K562 (cell line): ENCODE results near the gene GPR180. TPM values are rescaled to one million over a fixed set of nuclear protein-coding genes. Genes with fewer than 3 reads are reported as not detected.

Experiments used
- ATAC-seq: fragments of 200-7000 bp; cut with Tn5 transposase; 3 replicates; pipeline ENCODE4 v1.9.1; 2020; ENCODE audit warnings: moderate library complexity
- BruUV-seq: library from RNA; stranded (reverse); fragments of 400-500 nt; replicated peaks from 2 replicates; lab custom pipeline; 2021; lab: Mats Ljungman, UMichigan
- CTCF ChIA-PET: fragments of 300-600 bp; formaldehyde crosslinking; extraction: SDS; loops from one replicate; lab custom pipeline; 2021; ENCODE audit warnings: low intra/inter-chr PET ratio; lab: Yijun Ruan, JAX
- POLR2A ChIA-PET: fragments of 300-600, 350-650 bp; sonication (Branson Sonifier 250); formaldehyde crosslinking; extraction: SDS; loops from one replicate; lab custom pipeline; 2021; ENCODE audit warnings: antibody characterized with exemption, inconsistent platforms; lab: Yijun Ruan, JAX
- DNase-seq, 4 experiments: peaks; one replicate each; pipeline versions ENCODE4 v3.0.0 to v3.0.0-alpha.2; 2011 to 2018; ENCODE audit warnings: low spot score in 3 of 4, mixed read lengths in 3 of 4; ENCODE audit errors: extremely low read depth in 1 of 4
- FAIRE-seq: peaks from 2 replicates; lab custom pipeline; 2011; peaks lifted over from hg19 to GRCh38; lab: Jason Lieb, UNC
- H2AFZ ChIP-seq: 2 replicates; pipeline ENCODE4 v1.6.0; 2011; ENCODE audit warnings: low read depth, low read length, control low read depth, inconsistent platforms
- H3K27ac ChIP-seq: fragments of 200-600 bp; 3 replicates; pipeline ENCODE4 v1.8.0; 2011; ENCODE audit warnings: low read depth, mild to moderate bottlenecking, control low read depth, inconsistent platforms, low read length, moderate library complexity, mixed read lengths; ENCODE audit errors: extremely low read depth
- H3K27me3 ChIP-seq, 2 experiments: fragments of 300-600 bp in 1 of 2; 2 replicates in 1 of 2; 3 replicates in 1 of 2; pipeline versions ENCODE4 v1.6.0 to v1.8.0; 2011; ENCODE audit warnings: inconsistent platforms in 2 of 2, low read length in 2 of 2, mild to moderate bottlenecking in 1 of 2, mixed read lengths in 1 of 2, moderate library complexity in 1 of 2; ENCODE audit not compliant: control insufficient read depth in 2 of 2, insufficient read depth in 2 of 2
- H3K36me3 ChIP-seq: fragments of 300-600 bp; 3 replicates; pipeline ENCODE4 v1.8.0; 2011; ENCODE audit warnings: mild to moderate bottlenecking, low read length, inconsistent platforms; ENCODE audit not compliant: control insufficient read depth, insufficient read depth
- H3K4me1 ChIP-seq, 2 experiments: fragments of 200-600 bp in 1 of 2; replicated peaks in 1 of 2; 2 replicates in 1 of 2; 3 replicates in 1 of 2; pipeline versions ENCODE4 v1.5.1 to v1.8.0; 2011; ENCODE audit warnings: inconsistent platforms in 2 of 2, low read length in 2 of 2, mild to moderate bottlenecking in 1 of 2, mixed read lengths in 1 of 2, moderate library complexity in 1 of 2; ENCODE audit not compliant: control insufficient read depth in 2 of 2, insufficient read depth in 2 of 2
- H3K4me2 ChIP-seq: 2 replicates; pipeline ENCODE4 v1.6.1; 2011; ENCODE audit warnings: low read length, control low read depth, inconsistent platforms, mixed read lengths; ENCODE audit not compliant: insufficient read depth
- H3K4me3 ChIP-seq: fragments of 200-600 bp; sonication (generic), shearing (Covaris generic); 2 replicates; pipeline ENCODE4 v1.5.1; 2016; ENCODE audit warnings: control low read depth, inconsistent platforms
- H3K79me2 ChIP-seq: fragments of 200-600 bp; 3 replicates; pipeline ENCODE4 v1.8.0; 2011; ENCODE audit warnings: low read length, inconsistent platforms; ENCODE audit not compliant: control insufficient read depth, insufficient read depth
- H3K9ac ChIP-seq, 2 experiments: 2 replicates each; pipeline versions ENCODE4 v1.6.0 to v1.6.1; 2011; ENCODE audit warnings: low read depth in 2 of 2, low read length in 2 of 2, control low read depth in 1 of 2, inconsistent platforms in 1 of 2, mild to moderate bottlenecking in 1 of 2, mixed read lengths in 1 of 2; ENCODE audit not compliant: insufficient read depth in 1 of 2
- H3K9me1 ChIP-seq: one replicate; pipeline ENCODE4 v1.6.0; 2011; ENCODE audit warnings: inconsistent platforms, mild to moderate bottlenecking, low read length, moderate library complexity; ENCODE audit not compliant: control insufficient read depth, insufficient read depth
- H3K9me3 ChIP-seq: replicated peaks from 2 replicates; pipeline ENCODE4 v1.5.1; 2011; ENCODE audit warnings: low read depth, low read length, inconsistent platforms; ENCODE audit not compliant: control insufficient read depth, insufficient read depth
- H4K20me1 ChIP-seq: replicated peaks from 2 replicates; pipeline ENCODE4 v1.6.1; 2011; ENCODE audit warnings: low read length, inconsistent platforms, mixed read lengths; ENCODE audit not compliant: control insufficient read depth, insufficient read depth
- CGGBP1 ChIP-seq: fragments of 250-450 bp; sonication (Bioruptor Pico); IDR thresholded peaks from 2 replicates; pipeline ENCODE4 v1.9.0; 2021; ENCODE audit warnings: mild to moderate bottlenecking
- NCOA1 ChIP-seq: fragments of 450-650 bp; IDR thresholded peaks from 2 replicates; pipeline ENCODE4 v1.6.1; 2016; ENCODE audit warnings: low read depth
- PCBP2 ChIP-seq: fragments of 200-400 bp; formaldehyde crosslinking; IDR thresholded peaks from 2 replicates; pipeline ENCODE4 v1.6.1; 2018; ENCODE audit warnings: low read length, low read depth, mild to moderate bottlenecking, moderate library complexity; ENCODE audit not compliant: poor library complexity, severe bottlenecking
- SRSF9 ChIP-seq: fragments of 200-400 bp; formaldehyde crosslinking; IDR thresholded peaks from 2 replicates; pipeline ENCODE4 v1.6.1; 2017; ENCODE audit warnings: low read depth, low read length, borderline replicate concordance
- TGIF2 ChIP-seq: sonication (generic); formaldehyde crosslinking; IDR thresholded peaks from 2 replicates; pipeline ENCODE4 v1.8.1; 2022; ENCODE audit warnings: mild to moderate bottlenecking, missing genetic modification reagents, moderate library complexity
- ZKSCAN3 ChIP-seq: fragments of 250-450 bp; sonication (Bioruptor Pico); IDR thresholded peaks from 2 replicates; pipeline ENCODE4 v1.4.0; 2020
- ZNF239 ChIP-seq: fragments of 250-450 bp; sonication (Bioruptor Pico); IDR thresholded peaks from 2 replicates; pipeline ENCODE4 v1.4.0; 2020; ENCODE audit warnings: mild to moderate bottlenecking
- WGBS: fragments of 100-300 bp; shearing (Covaris generic); methylation state at CpG from one replicate; pipeline ENCODE4 v1.1.6; 2016; ENCODE audit warnings: low coverage, mixed read lengths; ENCODE audit not compliant: insufficient coverage; ENCODE audit errors: missing lambda C conversion rate; 5-methylcytosine and 5-hydroxymethylcytosine counted together
- in situ Hi-C: fragments of 300-500 bp; cut with MboI; formaldehyde crosslinking; loops from 4 replicates; pipeline ENCODE4 v1.15.0; 2018; ENCODE audit warnings: inconsistent platforms, mixed read lengths
- intact Hi-C: fragments of 100-400 bp; cut with micrococcal nuclease; formaldehyde crosslinking; loops from 2 replicates; pipeline ENCODE4 v1.14.2; 2022
- polyA plus RNA-seq, 8 experiments: library from polyadenylated mRNA; depleted of rRNA in 4 of 8; stranded (reverse) in 5 of 8; unstranded in 3 of 8; fragments of >200 nt; fragmentation: Nextera tagmentation in 2 of 8; fragmentation: Illumina TruSeq in 1 of 8; extraction: Ambion mirVana in 2 of 8; extraction: Trizol in 1 of 8; gene quantifications; 2 replicates each; pipeline versions ENCODE4 v1.2.1 to v1.2.3, GENCODE V29; 2011 to 2014; ENCODE audit warnings: inconsistent platforms in 1 of 8, missing spikeins in 1 of 8
- total RNA-seq, 7 experiments: library from RNA; depleted of rRNA in 6 of 7; stranded (reverse); fragments of >200 nt in 6 of 7; fragmentation: Illumina TruSeq in 2 of 7; extraction: Trizol in 2 of 7; gene quantifications; 2 replicates each; pipeline versions ENCODE4 v1.2.1 to v1.2.3, GENCODE V29; 2011 to 2021; ENCODE audit warnings: low replicate concordance in 1 of 7

GPR180 gene
- total and polyA plus RNA-seq, 9 of the 15 experiments (the other 6 are each of a cell fraction or from before 2014, with no cell fraction given): 0.77 to 4.1 (median 1.8) TPM

- intact Hi-C loops (no loop called here), in situ Hi-C loops (no loop called here)
- Histone ChIP-seq H3K36me3 (no peaks in the 10 kb centered on the region), H3K4me1 (no peaks in the 10 kb centered on the region), H2AFZ (no peak overlapping the region), H3K9me3 (no peaks in the 10 kb centered on the region), H3K4me3 (no peak overlapping the region), H3K27ac (no peak overlapping the region), H3K27me3 (no peaks in the 10 kb centered on the region), H3K9ac (no peak overlapping the region), H4K20me1 (no peaks in the 10 kb centered on the region), H3K79me2 (no peaks in the 10 kb centered on the region), H3K9me1 (no peaks in the 10 kb centered on the region), H3K4me2 (no peak overlapping the region)
- FAIRE-seq (no peak), DNase-seq (no peak), ATAC-seq (no peak)
- ChIA-PET POLR2A (interaction anchor here (1.0 kb wide), 1 partner anchor 10 kb away, joined by 4 read pairs; no protein-coding TSS in a partner anchor), CTCF (no interaction called here)
- no peak for TF ChIP-seq TGIF2 (CRISPR knock-in tag)
- no peak for TF ChIP-seq PCBP2
- TF ChIP-seq CGGBP1 (CRISPR knock-in tag): no peak
- no peak for TF ChIP-seq SRSF9
- TF ChIP-seq ZKSCAN3 (CRISPR knock-in tag): no peak
- TF ChIP-seq NCOA1: no peak
- TF ChIP-seq ZNF239 (CRISPR knock-in tag): no peak
- 71% methylated on average over 3 of the region's 3 CpGs for WGBS
- BruUV-seq: no TSS peak
These were observed 40.5 kb upstream of the GPR180 start for GRCh38 chr13:94561126-94561525.
